Measurements from ENCODE around the gene HAUS8. TPM values are rescaled to one million over a fixed set of nuclear protein-coding genes. Genes with fewer than 3 reads are reported as not detected.

The HAUS8 gene
- total and polyA plus RNA-seq, 10 of the 15 experiments (the other 5 are each of a cell fraction or from before 2014, with no cell fraction given) = 22.7 to 43.9 (median 34.4) TPM

- TF ChIP-seq ESRRA (IDR thresholded peaks at IDR 0.05; ENCODE audit: low read length) = no peak
- no peak for TF ChIP-seq JUND (IDR thresholded peaks at IDR 0.05; ENCODE audit: low read depth, low read length)
- no peak for TF ChIP-seq PAX8 (IDR thresholded peaks at IDR 0.05)
- peak; percentile 29 to 77 (median 63) for TF ChIP-seq CTCF (IDR thresholded peaks at IDR 0.05 in 2 of 3, conservative IDR thresholded peaks at IDR 0.05 in 1 of 3; ENCODE audit: control insufficient read depth in 2 of 3, extremely low read depth in 1 of 3, insufficient read depth in 1 of 3, low read depth in 3 of 3, low read length in 3 of 3)
- TF ChIP-seq PRDM15 (CRISPR knock-in tag; IDR thresholded peaks at IDR 0.05) = no peak
Measured at GRCh38 chr19:17103177-17103576, 27.9 kb upstream of the HAUS8 start (continued).
